HL-60/S4 (cell line): Measurements from ENCODE around the gene RNASE8.
"Not testable (repeated sequence)": the region's sequence is repeated elsewhere in the genome, so short reads cannot be mapped to it uniquely, and the experiment has no call there.

ENCODE experiments used
- in situ Hi-C: fragments of 300-500 bp; cut with MboI; formaldehyde crosslinking; loops from 2 replicates; pipeline ENCODE4 v1.14.3; 2022; ENCODE audit warnings: low sequenced_read_pairs

RNASE8 gene, protein sequence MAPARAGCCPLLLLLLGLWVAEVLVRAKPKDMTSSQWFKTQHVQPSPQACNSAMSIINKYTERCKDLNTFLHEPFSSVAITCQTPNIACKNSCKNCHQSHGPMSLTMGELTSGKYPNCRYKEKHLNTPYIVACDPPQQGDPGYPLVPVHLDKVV

DNA sequence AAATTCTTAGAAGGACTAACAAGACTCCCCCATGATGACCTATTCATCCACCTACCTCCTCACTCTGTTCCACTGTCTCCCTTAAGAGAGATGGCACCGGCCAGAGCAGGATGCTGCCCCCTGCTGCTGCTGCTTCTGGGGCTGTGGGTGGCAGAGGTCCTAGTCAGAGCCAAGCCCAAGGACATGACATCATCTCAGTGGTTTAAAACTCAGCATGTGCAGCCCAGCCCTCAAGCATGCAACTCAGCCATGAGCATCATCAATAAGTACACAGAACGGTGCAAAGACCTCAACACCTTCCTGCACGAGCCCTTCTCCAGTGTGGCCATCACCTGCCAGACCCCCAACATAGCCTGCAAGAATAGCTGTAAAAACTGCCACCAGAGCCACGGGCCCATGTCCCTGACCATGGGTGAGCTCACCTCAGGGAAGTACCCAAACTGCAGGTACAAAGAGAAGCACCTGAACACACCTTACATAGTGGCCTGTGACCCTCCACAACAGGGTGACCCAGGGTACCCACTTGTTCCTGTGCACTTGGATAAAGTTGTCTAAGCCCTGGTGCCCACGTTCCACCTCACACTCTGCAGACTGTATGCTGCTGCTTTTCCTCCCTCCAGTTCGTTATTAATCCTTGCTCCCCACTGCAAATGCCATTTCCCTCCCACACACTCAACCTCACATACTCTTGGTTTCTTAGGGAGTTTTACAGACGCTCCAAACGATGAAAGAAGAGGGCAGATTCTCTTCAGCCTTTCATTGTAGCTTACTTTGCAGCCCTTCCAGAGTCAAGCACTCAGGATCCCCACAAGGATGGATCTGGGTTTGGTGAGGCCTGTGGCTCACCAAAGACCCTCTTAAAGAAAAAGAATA lies at the start of gene RNASE8:
Gene RNASE8 (plus strand): TSS at position 20 of the 873 bp plus-strand sequence. CDS start 71 bp downstream, at position 91.
- in situ Hi-C loops: no loop called here

DNA sequence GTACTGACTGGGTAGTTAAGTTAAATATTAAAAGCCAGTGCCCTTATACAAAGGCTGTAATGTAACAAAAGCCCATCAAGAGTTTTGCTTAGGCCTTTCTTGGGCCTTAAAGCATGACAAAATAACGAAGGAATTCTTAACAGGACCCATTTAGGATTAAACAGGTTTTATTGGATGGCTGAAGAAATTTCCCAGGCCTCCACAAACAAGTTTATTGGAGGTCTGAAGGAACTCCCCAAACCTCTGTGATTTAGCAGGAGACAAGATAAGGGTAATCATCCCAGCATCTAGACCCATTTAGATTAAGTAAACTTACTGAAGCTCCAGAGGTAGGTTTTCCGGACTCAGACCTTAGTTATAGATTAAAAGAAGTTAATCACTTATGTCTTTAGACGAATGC lies 47.9 kb upstream of the RNASE8 start:
- in situ Hi-C loops: not testable (repeated sequence)

DNA sequence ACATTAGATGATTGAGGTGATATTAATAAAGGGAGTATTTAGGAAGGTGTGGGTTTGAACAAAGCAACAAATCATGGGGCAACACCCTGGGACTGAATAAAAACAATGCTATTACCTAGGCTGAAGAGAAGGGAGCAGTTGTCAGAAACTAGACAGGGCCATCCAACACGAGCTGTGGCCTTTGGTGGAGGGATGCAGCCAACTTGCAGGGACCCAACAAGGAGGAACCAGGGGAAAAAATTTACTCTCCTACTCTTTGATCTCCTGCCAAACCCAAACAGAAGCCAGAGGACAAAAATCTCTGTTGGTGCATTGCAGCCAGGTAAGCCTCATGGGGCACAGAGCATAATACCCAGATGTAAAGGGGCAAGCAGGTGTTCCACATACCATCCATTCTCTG lies 46.5 kb upstream of the RNASE8 start:
- in situ Hi-C loops: no loop called here

DNA sequence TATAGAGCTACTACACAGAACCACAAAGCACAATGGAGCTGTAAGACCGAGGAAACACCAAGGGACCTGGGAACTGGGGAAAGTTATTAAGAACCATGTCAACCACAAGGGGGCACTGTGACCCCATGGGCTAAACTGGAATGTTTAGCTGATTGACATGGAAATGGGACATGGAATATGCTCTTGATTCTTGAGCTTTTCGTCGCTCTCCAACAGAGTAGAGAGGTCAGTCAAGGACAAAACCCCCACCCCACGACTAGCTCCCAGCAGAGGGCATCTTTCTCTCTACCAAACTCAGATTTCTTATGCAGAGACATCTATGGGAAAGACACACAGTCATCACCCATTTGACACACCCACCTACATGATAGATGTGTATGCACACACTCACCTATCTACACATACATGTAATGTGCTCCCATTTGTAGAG lies 42.8 kb upstream of the RNASE8 start:
- in situ Hi-C loops: no loop called here

DNA sequence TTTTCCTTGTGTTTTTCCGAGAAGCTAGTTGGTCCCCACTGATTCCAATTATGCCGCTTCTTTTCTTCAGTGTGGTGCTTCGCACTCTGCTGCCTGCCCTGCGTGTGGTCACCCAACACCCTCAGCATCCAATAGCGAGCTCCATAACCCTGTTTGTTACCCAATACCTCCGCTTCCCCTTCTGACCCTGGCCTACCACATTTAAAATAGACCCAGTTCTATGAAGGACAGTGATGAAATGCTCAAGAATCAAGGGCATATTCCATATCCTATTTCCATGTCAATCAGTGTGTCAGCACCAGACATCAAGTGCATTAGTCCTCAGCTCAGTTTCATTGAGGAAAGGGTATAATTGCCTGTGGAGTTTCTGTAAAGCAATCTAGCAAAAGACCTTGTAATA lies 42.3 kb upstream of the RNASE8 start:
- in situ Hi-C loops: no loop called here

DNA sequence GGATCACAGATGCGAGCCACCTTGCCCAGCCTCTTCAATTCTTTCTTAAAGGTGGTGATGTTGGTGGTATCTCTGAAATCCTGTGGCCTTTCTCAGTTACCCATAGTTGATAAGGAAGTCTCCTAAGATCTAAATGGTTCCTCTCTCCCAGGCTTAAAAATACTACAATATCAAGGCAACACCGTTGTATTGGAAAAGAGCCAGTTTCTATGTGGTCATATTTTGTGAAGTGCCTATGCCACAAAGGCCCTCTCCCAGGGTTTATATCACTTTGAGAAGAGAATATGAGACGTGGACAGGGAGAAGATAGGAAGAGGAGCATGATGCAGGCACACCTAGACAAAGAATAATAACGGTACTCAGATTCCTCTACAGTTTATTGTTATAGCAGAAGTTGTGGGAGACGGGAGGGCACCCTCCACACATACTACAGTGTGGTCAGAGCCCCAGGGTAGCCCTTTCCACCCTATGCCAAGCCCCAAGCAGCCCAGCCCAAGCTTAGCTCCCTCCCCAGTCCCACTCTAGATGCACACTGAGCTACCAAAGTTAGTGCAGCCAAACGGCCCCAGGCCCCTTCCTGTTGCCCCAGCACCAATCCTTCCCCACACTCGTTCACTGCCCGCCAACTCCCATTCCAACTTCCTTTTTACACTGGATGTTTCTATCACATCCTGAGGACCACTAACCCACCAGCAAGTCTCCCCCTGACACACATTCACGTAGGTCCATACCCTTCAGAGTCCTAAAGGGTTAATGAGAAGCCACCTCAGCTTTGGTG lies 41.0 kb upstream of the RNASE8 start:
- in situ Hi-C loops: no loop called here

DNA sequence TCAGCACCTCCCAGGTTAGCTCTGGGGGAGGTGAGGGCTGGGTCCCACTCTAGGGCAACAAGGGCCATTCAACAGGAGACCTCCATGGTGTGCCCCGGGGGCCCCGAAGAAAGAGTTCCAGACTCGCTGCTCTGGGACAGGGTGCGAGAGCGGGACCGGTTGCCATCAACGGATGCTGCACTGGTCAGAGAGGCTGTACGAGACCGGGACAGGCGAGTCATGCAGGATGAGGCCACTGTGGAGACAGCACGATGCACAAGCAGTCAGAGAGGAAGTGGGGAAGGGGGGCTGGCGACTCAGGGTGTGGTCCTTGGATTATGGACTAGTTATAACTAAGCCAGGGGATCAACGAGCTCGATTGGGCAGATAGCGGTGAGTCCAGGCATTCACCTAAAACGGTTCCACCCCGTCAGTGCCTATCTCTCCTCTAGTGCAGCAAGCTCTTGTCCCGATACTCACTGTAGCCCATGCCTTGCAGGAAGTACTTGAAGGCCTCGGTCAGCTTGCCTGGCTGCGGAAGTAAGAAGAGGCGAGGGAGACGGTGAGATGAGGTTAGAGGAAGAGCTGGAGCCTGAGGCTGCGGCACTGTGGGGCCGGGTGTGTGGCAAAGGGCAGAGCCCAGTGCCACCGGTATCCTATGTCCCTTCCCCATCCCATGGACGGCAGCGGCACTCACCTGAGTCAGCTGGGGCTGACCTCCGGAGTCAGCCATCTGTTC lies 39.9 kb upstream of the RNASE8 start:
- in situ Hi-C loops: no loop called here

DNA sequence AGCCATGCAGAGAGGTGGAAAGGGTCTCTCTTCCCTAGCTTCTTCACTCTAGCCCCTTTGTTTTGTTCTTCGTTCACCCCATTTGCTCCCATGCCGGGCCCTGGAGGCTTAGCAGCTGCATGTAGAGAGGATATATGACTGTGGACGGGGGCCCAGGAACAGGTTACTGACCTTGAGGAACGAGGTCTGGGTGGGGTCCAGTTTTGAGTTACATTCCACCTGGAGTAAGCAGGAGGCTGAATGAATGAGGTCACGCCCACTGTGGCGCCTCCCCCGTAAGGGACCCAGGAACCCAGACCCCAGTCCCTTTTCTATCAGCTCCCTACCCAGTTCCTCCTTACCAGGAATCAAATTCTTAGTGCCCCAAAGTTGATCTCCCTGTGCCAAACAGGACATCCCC lies 39.3 kb upstream of the RNASE8 start:
- in situ Hi-C loops: no loop called here

DNA sequence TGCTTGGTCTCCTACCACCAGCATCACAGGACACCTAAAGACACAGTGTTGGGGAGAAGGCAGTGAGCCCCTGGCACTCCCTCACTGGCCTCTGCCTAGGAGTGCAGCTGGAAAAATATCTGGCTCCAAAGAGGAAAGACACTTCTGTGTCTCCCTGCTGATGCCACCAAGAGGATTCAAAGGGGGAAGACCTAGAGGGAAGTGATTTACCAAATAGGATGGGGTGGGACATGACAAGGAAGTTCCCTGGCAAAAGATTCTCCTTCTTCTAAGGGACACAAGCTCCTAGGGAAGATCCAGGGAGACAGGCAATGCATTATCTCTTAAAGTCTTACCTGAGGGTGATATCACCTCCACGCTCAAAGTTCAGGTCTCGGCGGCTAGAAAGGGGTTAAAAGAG lies 38.8 kb upstream of the RNASE8 start:
- in situ Hi-C loops: no loop called here

DNA sequence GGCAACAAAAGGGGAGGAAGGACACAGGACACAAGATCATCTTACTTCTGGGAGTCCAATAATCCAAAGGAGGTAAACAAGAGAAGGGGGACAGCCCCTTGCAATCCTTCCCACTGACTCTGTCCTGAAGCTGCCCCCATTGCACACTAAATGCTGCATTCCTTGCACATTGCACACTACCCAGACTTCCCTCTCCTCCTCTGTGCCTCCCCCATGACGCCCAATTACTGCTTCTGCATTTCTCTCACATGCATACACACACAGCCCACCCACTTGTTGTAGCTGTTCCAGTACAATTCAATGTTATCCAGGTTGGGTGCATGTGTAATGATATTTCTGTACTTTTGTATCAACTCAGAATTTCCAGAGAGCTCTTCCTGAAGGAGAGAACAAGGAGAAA lies 38.3 kb upstream of the RNASE8 start:
- in situ Hi-C loops: no loop called here

DNA sequence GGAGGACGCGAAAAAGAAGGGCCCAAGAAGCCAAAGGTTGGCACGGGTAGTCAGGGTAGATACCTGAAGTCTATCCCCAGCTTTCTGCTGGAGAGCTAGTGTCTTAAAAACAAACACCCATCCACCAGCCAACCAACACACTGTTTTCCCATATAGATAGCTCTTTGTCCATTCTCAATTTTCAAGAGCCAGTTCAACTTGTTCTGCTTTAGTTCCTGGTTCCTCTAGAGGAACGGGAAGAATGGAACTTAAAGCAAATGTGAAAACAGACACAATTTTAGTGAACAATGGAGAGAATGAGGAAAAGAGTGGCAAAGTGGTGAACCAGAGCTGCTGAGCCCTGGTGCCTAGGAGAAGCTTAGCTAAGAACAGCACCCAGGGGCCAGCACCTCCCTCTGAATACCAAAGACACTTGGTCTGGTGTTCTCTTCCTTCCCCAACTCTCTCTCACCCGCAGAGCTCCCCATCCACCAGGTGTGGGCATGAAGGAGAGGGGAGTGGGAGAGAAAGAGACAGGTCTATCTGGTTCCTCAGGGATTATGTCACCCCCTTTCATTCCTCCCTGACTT lies 36.6 kb upstream of the RNASE8 start:
- in situ Hi-C loops: no loop called here

DNA sequence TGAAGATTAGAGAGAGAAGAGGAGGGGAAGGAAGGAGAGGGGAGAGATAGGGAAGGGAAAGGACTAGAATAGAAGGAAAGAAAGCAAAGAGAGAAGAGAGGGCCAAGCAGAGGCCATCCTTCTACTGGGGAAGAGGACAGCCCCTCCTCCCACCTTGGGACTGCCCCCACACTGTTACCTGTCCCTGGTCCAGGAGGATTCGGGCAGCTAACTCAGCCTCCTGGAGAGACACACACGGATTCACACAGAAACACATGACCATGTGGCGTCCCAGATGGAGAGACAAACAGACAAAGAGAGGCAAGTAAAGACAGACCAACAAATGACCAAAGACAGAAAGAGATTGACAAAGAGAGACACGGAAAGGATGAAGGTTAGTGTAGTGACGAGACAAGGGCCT lies 34.9 kb upstream of the RNASE8 start:
- in situ Hi-C loops: no loop called here

DNA sequence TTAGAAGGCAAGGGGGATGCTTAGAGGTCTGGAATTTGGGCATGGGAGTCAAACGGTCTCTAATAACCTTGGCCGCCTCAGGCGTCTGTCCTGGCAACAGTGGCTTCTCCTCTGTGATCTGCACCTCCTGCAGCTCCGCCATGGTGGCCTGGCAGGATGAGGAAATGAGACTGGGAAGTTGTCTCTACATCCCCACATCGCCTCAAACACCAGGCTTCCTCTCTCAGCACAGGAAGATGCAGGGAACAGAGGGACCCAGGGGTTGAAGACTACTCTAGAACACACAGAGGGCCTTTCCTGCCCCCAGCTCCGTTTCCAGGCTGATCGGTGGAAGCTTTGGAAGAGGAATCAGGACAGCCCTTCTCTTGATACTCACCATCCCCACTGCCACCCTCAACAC lies 34.4 kb upstream of the RNASE8 start:
- in situ Hi-C loops: no loop called here

DNA sequence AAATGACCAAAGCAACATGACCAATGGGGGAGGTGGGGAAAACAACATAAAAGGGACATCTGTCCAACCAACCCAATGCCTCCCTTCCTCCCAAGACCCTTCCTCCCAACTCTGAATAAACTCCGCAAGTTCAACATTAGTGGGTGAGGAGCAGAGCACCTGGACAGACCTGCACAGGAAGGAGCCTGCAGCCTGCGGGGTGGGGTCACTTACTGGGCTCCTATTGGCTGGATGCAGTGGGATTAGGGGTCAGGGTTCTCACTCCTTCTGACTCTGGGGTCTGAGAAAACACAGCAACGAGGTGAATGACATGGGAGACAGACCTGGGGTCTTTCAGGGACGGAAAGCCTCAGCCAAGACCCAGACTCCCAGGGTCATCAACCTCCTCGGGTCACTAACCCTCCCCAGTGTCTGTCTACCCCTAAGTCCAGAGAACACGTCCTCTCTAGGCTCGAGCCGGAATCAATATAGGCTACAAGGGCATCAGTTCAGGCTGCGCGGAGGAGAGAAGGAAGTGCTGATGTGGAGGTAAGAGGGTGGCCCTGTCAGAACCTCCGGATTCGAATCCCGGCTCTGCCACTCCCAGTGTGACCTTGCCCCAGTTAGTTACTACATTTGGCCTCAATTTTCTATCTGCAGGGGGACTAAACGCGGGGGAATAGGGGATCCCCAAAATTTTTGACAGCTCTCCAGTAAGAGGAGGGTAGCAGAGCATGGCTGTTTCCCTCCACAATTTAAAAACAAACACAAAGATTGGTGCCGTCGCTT lies 33.6 kb upstream of the RNASE8 start:
- in situ Hi-C loops: no loop called here

DNA sequence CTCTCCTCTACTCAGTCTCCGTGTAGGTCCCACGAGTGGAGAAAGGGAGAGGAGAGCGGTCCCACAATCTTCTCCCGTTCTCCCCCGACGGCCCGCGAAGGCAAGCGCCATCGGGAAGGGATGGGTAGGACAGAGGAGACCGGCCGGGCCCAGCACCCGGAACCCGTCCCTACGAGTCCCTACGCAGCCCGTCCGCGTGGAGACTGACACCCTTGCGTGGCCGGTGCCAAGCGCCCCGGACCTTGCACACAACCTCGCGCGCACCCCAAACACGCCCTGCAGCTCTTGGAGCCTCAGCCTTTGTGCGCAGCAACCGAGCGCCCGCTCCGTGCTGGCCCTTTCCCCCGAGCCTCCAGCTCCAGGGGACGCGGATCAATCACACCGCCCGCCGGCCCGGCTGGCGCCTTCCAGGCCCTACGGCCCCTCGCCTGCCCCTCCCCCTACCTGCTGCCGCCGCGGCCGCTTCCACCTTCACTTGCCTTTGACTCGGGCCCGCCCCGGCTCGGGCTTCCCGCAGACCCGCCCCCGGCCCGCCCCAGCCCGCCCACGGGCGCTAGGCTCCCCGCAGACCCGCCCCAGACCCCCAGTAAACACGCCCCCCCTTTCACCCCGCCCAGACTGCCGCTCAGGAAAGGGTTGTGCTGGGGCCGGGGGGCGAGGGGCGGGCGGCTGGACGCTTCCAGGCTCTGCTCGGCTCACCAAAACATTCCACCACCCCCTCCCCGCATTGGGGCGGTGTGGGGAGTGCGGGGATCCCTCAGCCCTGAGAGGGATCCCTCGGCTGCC lies 32.8 kb upstream of the RNASE8 start, which contains the start of gene NDRG2:
Gene NDRG2 (minus strand): TSS at position 477 of the 786 bp plus-strand sequence. CDS start 1,746 bp downstream, outside the sequence.
- in situ Hi-C loops: no loop called here

DNA sequence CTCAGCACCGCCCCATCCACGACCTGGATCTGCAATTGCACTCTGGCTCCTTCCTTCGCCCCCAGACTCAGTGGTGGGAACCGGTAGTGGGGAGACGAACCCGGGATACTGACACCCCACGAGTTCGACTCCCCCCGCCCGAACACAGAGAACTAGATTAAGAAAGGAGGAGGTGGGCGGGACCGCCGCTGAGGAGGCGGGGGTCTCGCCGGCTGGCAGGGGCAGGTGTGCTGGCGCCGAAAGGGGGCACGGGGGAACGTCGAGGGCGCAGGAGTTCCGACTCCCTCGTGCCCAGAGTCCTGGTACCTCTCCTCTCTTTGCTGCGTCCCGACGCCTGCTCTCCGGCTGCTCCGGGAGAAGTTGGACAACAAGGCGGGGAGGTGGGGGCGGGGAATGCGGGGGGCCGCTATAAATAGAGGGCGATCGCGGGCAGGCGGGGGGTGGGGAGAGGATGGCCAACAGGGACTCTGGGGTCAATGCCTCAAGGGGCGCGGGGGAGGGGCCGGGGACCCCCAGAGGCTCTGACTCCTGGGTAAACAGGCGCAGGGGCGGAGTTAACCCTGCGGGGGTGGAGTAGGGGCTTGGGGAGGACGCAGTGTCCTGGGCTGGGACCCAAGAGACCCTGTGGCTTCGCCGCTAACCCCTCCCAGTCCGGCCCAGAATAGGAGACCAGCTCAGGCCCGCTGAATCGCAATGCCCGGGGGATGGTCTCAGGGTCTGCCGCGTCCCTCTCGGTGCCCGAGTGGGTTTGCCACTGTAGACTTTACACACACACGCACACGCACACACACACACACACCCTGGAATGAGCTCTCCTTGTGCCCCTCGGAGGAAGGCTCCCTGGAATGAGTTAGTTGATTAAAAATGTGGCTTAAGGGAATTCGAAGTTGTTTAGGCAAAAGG lies 32.0 kb upstream of the RNASE8 start:
- in situ Hi-C loops: no loop called here

DNA sequence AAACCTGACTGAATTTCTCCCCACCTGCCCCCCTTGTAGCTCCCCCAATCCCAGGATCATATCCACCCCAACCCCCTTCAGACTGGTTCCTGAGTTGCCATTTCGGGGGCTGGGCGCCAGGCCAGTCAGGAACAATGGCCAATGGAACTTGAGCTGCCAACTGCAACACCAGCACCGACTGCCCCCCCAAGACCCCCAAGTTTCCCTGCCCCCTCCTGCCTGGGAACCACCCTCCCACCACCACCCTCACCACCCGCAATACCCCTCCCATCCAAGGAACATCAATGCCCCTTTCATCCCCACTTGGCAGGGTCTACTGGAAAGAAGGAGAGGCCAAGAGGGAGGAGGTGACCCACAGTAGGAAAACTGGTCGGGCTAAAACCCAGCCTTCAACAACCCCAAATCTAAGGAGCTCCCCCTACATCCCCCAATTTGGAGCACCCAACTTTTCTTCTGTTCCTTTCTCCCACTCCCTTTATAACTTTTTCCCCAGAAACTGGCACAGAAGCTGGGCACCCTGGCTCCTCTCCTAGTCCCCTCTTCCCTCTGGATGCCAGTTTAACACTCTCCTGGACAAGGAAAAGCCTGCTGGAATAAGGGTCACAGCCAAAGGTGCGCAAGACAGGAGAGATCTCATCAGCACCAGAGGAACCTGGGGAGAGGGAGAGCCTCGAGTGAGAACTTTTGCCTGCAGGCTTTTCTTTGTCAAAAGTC lies 31.2 kb upstream of the RNASE8 start:
- in situ Hi-C loops: no loop called here

DNA sequence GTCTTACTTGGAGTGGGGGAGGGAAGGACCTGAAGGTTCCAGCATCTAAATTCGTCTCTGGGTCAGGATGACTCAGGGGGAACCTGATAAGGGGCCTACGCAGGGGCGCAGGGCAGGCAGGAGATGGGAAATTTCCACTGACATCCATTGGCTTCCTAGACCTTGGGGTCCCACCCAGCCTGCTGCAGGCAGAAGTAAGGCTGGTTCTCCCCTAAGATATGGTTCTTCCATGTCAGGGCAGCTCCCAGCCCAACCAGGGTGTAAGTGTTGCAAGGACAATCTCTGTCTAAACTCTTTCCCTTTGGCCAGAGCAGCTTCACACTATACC lies 30.7 kb upstream of the RNASE8 start:
- in situ Hi-C loops: no loop called here
